ENCODE data around the gene PRIMA1.

The PRIMA1 gene

GRCh38 chr14:93793555-93794324 is 5.5 kb upstream of the PRIMA1 start:
- DNase-seq = no peak

- no peak for DNase-seq
These were observed 4.1 kb upstream of the PRIMA1 start for GRCh38 chr14:93792391-93792790.

GRCh38 chr14:93790966-93791365 is 2.7 kb upstream of the PRIMA1 start:
- no peak for DNase-seq

- DNase-seq = no peak
These were observed 1.2 kb upstream of the PRIMA1 start for GRCh38 chr14:93789228-93790130.

- DNase-seq = no peak
These were observed 400 bp upstream of the PRIMA1 start for GRCh38 chr14:93788543-93789227.

GRCh38 chr14:93787465-93788292 is 606 bp downstream of the PRIMA1 start:
- no peak for DNase-seq

GRCh38 chr14:93785423-93785822 is 2.9 kb downstream of the PRIMA1 start:
- no peak for DNase-seq

GRCh38 chr14:93784878-93785277 is 3.4 kb downstream of the PRIMA1 start:
- no peak for DNase-seq

- no peak for DNase-seq
These were observed 7.4 kb downstream of the PRIMA1 start for GRCh38 chr14:93780813-93781400.

- DNase-seq = no peak
These were observed 9.2 kb downstream of the PRIMA1 start for GRCh38 chr14:93778856-93779629.

GRCh38 chr14:93778453-93778852 is 9.8 kb downstream of the PRIMA1 start:
- no peak for DNase-seq

- DNase-seq = no peak
These were observed 12.5 kb downstream of the PRIMA1 start for GRCh38 chr14:93775744-93776143.

GRCh38 chr14:93775158-93775557 is 13.1 kb downstream of the PRIMA1 start:
- no peak for DNase-seq

- no peak for DNase-seq
These were observed 16.0 kb downstream of the PRIMA1 start for GRCh38 chr14:93772263-93772662.

- DNase-seq = no peak
These were observed 22.3 kb downstream of the PRIMA1 start for GRCh38 chr14:93765970-93766369.

- DNase-seq = no peak
These were observed 23.1 kb downstream of the PRIMA1 start for GRCh38 chr14:93765155-93765554.

GRCh38 chr14:93764211-93764659 is 24.1 kb downstream of the PRIMA1 start:
- DNase-seq = no peak

- DNase-seq = no peak
These were observed 28.5 kb downstream of the PRIMA1 start for GRCh38 chr14:93759719-93760307.

GRCh38 chr14:93757206-93757605 is 31.1 kb downstream of the PRIMA1 start:
- no peak for DNase-seq

GRCh38 chr14:93753647-93754046 is 34.6 kb downstream of the PRIMA1 start:
- DNase-seq = no peak
